ENCODE results near the gene ZFPL1.

ZFPL1 gene

DNA sequence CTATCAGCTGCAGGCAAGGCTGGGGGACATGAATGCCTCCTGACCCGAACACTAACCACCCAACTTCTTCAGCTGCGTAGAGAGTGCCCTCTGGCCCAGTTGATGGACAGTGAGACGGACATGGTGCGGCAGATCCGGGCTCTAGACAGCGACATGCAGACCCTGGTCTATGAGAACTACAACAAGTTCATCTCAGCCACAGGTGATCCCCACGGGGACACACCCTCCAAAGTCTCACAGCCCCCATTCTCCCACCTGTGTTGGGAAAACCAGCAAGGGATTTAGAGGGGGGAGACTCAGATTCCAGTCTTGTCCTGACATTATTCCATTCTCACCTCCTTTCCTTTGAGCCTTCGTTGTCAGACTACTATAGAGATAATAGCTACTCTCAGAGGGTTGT, 12.9 kb downstream of the ZFPL1 start:
- no peak for DNase-seq

DNA sequence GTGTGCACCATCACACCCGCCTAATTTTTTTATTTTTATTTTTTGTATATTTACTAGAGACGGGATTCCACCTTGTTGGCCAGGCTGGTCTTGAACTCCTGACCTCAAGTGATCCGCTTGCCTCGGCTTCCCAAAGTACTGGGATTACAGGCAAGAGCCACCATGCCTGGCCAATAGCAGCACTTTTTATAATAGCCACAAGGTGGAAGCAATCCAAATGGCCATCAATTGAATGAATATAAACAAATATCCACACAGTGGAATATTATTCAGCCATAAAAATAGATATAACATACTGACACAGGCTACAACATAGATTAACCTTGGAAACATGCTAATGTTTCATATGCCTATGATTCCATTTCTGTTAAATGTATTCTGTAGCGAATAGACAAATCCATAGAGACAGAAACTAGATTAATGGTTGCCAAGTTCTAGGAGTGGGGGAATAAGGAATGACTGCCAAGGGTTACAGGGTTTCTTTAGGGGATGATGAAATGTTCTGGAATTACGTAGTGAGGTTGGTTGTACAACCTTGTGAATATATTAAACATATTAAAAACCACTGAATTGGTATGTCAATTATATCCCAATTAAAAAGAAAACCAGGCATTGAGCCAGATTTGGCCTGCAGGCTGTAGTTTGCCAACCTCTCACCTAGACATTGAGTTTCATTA, 16.8 kb downstream of the ZFPL1 start:
- DNase-seq: peak; percentile 5

DNA sequence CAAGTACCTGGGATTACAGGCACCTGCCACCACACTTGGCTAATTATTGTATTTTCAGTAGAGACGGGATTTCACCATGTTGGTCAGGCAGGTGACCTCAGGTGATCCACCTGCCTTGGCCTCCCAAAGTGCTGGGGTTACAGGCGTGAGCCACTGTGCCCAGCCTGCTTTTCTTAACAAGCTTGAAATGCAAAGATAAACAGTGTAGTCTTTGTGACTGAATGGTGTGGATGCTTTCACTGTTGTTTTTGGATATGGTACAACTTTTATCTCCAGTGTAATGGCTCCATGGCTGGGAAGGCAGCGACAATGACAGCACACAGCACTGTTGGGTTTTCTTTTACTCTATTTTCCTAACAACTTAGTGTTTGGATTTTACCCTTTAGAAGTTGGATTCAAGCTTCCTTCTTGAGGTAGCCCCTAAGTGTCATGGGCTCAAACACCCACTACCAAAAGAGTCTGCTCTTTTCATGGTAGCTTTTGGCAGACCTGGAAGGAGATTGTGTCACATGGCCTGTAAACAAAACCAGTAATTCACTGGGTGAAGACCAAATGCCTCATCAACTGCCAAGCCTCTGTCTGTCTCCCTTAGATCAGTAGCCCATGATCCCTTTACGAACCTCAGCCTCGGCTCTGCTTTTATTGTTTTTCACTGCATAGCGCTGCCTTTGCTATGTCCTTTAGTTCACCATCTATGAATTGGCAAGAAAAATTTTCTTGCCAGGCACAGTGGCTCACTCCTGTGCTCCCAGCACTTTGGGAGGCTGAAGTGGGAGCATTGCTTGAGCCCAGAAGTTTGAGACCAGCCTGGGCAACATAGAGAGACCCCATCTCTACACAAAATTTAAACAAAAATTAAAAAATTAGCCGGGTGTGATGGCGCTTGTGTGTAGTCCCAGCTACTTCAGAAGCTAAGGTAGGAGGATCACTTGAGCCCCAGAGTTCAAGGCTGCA, 18.4 kb downstream of the ZFPL1 start:
- no peak for DNase-seq

DNA sequence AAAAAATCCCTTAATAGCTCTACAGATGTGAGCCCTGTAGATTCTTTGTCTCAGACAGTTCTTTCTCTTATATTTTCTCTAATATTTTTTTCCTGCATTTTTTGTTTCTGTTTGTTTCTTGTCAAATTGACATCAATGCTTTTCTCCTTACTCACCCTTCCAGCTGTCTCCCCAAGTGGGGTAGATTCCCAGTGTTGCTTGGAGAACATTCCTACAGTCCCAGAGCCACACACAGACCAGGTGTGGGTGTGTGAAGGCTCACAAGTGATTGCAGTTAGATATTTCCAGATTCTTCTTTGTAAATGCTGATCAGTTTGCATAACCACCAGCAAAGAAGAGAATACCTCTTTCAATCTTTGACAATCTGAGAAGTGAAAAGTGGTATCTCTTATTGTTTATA, 19.5 kb downstream of the ZFPL1 start:
- no peak for DNase-seq

DNA sequence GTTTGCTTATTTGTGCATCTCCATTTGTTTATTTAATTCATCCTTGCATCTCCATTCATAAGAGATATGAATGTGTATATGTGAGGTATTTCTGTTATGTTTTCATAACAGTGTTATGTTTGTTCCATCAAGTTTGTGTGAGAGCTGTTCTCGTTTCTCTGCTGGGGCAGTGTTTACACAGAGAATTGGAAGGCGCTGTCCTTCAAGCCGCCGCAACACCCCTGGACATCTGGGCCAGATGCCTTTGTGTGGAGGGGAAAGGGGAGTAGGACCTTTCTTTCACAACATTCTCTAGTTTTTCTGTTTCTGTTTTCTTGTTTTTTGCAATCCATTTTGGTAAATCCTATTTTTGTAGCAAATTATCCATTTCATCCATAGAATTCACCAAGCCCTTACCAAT, 20.6 kb downstream of the ZFPL1 start:
- no peak for DNase-seq

DNA sequence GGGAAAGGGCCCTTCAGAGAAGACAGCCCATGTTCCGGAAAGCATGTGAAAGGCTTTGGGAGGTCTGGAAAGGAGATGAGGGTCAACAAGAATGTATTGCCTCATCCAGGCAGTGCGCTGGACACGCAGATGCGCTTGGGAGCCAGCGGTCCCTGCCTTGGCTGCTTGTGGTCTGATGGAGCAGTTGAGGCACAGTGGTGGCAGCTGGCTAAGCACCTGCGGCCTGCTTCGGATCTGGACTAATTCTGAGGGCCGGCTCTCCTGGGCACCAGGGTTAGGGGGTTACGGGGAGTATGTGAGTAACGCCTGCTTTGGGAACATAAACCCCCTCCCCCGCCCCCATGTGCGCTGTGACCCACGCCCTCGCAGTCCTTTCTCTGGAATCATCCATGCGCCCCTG, 23.1 kb downstream of the ZFPL1 start:
- no peak for DNase-seq

DNA sequence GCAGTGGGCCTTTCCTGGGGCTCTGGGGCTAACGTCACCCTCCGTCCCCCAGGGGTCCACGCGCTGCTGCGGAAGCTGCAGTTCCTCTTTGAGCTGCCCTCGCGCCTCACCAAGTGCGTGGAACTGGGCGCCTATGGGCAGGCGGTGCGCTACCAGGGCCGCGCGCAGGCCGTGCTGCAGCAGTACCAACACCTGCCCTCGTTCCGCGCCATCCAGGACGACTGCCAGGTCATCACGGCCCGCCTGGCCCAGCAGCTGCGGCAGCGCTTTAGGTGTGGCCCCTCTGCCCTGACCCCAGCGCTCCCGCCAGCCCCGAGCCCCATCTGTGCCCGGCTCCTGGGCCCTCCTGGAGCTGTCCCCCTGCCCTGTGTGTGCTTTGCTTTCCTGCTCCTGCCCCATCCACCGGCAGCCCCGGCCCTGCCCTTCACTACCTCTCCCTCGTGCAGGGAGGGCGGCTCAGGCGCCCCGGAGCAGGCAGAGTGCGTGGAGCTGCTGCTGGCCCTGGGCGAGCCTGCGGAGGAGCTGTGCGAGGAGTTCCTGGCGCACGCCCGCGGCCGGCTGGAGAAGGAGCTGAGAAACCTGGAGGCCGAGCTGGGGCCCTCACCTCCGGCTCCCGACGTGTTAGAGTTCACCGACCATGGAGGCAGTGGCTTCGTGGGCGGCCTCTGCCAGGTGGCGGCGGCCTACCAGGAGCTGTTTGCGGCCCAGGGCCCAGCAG, 23.9 kb downstream of the ZFPL1 start:
- DNase-seq: no peak

DNA sequence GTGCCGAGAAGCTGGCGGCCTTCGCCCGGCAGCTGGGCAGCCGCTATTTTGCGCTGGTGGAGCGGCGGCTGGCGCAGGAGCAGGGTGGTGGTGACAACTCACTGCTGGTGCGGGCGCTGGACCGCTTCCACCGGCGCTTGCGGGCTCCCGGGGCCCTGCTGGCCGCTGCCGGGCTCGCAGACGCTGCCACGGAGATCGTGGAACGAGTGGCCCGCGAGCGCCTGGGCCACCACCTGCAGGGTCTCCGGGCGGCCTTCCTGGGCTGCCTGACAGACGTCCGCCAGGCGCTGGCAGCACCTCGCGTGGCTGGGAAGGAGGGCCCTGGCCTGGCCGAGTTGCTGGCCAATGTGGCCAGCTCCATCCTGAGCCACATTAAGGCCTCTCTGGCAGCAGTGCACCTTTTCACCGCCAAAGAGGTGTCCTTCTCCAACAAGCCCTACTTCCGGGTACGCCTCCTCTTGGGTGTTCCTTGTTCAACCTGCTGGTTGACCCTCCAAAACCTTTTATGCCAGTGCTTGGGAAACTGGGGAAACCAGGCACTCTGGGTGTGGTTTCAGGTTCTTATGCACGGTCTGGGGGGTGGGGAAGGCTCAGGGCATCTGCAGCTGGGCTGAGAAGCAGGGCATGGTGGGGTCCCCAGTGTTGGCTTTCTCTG, 24.6 kb downstream of the ZFPL1 start:
- no peak for DNase-seq

DNA sequence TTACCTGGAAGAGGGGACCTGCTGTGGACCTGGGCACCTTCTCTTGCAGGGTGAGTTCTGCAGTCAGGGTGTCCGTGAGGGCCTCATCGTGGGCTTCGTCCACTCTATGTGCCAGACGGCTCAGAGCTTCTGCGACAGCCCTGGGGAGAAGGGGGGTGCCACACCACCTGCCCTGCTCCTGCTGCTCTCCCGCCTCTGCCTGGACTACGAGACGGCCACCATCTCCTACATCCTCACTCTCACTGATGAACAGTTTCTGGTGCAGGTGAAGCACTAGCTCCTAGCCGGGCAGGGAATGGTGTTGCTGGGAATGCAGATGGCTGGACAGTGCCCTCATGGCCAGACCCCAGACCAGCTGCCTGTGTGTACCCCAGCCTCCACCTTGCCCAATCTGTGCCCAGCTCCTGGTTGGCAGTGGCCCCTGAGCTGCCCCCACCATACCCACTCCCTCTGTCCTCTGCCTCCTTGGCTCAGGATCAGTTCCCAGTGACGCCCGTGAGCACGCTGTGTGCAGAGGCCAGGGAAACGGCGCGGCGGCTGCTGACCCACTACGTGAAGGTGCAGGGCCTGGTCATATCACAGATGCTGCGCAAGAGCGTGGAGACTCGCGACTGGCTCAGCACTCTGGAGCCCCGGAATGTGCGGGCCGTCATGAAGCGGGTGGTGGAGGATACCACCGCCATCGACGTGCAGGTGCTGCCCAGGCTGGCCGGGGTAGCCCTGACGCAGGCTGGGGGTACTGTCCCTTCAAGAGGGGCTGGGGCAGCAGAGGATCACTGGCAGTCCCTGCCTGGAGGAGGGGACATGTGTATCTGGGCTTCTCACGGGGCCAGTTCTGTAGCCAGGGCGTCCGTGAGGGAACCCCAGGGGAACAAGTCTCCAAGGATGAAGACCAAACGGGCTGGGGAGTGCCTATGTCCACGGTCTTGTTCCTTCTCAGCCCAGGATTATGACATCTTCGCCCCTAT, 25.5 kb downstream of the ZFPL1 start:
- no peak for DNase-seq

DNA sequence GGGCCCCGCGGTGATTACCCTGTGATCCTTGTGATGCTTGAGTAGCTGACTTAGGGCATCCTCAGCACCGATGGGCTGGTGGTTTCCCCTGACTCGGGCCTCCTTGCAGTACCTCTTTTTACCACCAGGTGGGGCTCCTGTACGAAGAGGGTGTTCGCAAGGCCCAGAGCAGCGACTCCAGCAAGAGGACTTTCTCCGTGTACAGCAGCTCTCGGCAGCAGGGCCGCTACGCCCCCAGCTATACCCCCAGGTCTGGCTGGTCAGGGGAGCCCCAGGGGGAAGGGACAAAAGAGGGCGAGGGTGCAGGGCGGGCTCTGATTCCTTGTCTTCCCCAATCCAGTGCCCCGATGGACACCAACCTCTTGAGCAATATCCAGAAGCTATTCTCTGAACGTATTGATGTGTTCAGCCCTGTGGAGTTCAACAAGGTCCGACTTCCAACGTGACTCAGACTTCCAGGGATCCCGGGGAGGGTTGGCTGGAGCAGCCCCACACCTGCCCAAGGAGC, 26.4 kb downstream of the ZFPL1 start:
- peak; percentile 93 for DNase-seq

DNA sequence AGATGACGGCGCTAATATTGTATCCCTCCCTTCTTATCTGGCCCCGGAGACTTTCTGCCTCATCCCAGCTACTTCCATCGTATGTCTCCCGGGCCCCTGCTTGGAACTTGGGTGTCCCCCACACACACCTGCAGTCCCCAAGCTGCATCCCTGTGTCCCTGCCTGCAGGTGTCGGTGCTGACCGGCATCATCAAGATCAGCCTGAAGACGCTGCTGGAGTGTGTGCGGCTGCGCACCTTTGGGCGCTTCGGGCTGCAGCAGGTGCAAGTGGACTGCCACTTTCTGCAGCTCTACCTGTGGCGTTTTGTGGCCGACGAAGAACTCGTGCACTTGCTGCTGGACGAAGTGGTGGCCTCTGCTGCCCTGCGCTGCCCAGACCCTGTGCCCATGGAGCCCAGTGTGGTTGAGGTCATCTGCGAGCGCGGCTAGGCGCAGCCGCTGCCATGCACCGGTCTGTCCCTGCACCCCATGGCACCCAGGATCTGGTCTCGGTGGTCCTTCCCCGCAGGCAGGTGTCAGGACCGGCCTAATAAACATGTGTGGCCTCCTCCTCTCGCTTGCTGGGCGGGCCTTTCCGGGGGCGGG, 27.2 kb downstream of the ZFPL1 start:
- DNase-seq: no peak

DNA sequence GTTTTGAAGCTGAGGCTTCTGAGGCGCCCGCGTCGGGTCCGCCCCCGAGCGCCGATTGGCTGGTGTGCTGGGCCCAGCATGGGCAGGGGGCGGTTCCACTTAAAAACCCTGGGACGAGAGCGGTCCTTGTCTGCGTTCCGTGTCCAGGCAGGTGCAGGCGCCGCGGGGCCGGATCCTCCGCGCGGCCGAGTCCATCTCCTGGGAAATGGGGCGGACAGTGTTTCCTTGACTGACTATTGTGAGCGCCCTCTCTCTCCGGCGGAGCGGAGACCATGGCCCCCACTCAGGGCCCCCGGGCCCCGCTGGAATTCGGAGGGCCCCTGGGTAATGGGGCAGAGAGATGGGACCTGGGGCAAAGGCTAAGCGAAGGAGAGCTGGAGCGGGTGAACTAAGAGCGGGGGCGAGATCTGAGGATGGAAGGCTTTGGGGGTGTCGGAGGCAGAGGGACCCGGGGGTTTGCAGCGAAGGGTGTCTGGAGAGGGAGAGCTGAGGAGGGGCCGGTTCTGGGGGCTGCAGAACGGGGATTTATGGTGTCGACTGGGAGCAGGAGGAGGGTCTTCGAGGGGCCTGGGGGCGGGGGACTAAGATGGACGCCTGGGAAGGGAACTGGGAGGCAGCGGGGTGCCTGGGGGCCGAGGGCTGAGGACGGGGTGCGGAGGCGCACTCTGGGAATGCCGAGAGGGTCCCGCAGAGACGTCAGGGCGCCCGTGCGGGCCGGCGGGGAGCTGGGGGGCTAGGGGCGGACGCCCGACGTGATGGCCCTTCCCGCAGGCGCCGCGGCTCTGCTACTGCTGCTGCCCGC, 27.9 kb downstream of the ZFPL1 start, which contains the start of gene TM7SF2:
Gene TM7SF2 (plus strand): TSS at position 129 of the 802 bp plus-strand sequence. CDS start 144 bp downstream, at position 273.
- DNase-seq: peak; percentile 98

DNA sequence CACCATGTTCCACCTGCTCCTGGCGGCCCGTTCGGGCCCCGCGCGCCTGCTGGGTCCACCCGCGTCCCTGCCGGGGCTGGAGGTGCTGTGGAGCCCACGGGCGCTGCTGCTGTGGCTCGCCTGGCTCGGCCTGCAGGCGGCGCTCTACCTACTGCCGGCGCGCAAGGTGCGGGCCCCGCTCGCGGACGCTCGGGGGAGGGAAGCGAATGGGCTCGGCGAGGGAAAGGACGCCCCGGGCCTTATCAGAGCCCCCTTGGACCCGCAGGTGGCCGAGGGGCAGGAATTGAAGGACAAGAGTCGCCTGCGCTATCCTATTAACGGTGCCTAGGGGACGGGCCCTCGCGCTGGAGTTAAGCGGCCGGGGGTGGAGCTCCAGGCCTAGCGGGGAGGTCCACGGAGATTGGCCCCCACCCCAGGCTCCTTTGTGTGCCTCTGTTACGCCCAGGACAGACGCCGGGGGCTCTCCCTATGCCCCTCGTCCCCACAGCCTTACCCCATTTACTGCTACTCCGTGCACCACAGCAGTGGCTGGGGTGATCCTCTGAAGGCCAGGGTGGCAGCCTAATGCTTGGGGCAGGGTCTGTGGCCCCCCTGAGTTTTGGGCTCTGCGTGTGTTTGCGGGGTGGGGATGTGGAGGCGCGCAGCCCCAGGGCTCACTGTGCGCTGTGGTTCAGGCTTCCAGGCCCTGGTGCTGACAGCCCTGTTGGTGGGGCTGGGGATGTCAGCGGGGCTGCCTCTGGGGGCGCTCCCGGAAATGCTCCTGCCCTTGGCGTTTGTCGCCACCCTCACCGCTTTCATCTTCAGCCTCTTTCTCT, 28.7 kb downstream of the ZFPL1 start:
- DNase-seq: peak; percentile 84

DNA sequence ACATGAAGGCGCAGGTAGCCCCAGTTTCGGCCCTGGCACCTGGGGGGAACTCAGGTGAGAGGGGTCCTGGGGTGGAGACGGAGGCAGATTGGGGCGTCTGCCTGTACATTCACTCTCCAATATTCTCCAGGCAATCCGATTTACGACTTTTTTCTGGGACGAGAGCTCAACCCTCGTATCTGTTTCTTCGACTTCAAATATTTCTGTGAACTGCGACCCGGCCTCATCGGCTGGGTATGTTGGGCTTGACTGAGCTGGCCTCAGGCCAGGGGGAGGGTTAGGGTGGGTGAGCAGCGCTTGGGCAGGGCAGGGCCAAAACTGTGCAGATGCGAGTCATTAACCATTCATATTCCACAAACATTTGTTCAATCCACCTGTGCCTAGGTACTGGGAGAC, 29.3 kb downstream of the ZFPL1 start:
- no peak for DNase-seq

DNA sequence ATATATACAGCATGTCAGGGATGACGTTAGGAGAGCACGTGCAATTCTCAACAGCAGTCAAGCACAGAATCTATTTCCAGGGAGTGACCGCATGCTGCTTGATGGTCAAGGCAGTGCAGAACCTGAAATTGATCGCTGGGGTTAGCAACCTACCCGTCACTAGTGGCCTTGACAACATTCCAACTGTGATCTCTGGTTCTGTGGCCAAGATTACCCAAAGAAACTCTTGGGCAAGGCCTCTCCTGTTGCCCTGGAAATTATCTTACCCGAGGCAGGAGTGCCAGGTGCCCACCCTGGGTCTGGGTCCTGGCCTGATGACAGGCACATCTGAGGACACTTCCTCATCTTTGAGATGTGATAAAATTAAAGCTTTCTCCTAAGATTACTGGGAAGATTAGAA, 29.8 kb downstream of the ZFPL1 start:
- no peak for DNase-seq

DNA sequence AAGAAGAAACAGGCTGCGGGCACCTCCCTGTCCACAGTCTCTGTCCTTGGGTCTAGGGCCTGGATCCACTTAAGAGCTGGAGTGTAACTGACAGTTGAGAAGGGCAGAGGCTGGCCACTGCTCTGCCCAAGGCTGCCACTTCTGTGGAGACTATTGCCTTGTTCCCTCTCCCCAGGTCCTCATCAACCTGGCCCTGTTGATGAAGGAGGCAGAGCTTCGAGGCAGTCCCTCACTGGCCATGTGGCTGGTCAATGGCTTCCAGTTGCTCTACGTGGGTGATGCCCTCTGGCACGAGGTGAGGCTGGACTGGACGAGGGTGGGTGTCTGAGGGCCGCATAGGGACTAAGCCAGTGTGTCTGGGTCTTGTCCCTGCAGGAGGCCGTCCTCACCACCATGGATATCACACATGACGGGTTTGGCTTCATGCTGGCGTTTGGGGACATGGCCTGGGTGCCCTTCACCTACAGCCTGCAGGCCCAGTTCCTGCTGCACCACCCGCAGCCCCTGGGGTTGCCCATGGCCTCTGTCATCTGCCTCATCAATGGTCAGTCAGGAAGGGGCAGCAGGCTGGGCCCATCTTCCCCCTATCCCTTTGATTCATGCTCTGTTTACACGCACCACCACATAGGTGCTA, 30.6 kb downstream of the ZFPL1 start:
- DNase-seq: no peak

DNA sequence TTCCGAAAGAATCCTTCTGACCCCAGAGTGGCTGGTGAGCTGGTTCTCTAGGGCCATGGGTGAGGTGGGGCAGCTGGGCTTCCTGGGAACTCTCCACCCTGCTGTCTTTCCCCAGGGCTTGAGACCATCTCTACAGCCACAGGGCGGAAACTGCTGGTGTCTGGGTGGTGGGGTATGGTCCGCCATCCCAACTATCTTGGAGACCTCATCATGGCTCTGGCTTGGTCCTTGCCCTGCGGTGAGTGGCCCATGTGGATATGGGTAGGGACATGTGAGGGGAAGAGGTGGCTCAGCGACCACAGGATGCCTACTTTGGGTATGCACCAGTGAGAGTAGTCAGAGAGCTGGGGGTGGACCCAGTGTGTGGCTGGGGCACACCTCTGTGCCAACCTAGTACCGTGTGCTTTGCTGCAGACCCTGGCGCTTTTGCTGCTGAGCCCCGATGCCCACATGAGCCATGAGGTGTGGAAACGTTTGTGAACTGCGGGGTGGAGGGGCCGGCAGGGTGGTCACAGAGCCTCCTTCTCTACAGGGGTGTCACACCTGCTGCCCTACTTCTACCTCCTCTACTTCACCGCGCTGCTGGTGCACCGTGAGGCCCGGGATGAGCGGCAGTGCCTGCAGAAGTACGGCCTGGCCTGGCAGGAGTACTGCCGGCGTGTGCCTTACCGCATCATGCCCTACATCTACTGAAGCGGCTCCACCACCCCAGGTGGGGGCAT, 31.5 kb downstream of the ZFPL1 start:
- no peak for DNase-seq
